GM21529 (cell line): ENCODE measurements around the gene KIRREL2.

Experiments
- ATAC-seq: cut with Tn5 transposase; IDR thresholded peaks from one replicate; pipeline ENCODE4 v1.9.1; 2021; ENCODE audit not compliant: unreplicated experiment

The KIRREL2 gene

DNA sequence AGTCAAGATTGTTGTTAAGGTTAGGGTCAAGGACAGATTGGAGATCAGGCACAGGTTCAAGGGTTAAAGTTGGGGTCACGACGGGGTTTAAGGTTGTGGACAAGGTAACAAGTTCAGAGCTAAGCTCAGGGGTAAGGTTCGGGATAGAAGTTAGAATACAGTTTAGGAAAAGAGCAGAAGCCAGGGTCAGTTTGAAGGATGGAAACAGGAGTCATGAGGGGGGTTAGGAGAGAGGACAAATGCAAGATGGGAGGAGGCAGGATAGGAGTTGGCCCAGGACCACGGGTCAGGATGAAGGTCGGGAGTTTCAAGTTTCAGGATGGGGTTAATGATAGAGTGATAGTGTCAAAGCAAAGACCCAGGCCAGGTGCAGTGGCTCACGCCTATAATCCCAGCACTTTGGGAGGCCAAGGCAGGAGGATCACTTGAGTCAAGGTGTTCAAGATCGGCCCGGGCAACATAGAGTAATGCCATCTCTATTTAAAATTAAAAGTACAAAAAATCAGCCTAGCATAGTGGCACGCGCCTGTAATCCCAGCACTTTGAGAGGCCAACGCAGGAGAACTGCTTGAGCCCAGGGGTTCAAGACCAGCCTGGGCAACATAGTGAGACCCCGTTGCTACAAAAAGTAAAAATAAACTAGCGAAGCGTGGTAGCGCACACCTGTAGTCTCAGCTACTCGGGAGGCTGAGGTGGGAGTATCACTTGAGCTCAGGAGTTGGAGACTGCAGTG, 12.1 kb upstream of the KIRREL2 start:
- no peak for ATAC-seq

GRCh38 chr19:35845215-35846037, 11.3 kb upstream of the KIRREL2 start:
- ATAC-seq, result no peak

GRCh38 chr19:35846038-35846668, 10.6 kb upstream of the KIRREL2 start:
- no peak for ATAC-seq

DNA sequence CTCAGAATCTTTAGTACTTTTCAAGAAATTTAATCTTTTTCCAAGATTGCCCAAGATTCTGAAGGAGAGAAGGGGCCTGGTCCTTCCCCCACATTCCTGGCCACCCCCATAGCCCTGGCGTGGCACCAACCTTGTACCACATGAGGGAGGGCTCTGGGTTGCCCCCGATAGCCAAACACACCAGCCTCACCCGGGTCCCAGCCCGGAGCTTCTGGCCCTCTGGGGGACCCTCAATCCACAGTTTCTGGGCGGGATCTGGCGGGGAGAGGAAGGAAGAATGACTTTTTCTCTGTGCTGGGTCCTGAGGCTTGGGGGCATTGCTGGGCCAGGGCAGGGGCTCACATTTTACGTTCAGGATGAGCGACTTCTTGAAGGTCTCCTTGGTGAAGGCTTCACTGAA, 8.8 kb upstream of the KIRREL2 start:
- ATAC-seq, result no peak

DNA sequence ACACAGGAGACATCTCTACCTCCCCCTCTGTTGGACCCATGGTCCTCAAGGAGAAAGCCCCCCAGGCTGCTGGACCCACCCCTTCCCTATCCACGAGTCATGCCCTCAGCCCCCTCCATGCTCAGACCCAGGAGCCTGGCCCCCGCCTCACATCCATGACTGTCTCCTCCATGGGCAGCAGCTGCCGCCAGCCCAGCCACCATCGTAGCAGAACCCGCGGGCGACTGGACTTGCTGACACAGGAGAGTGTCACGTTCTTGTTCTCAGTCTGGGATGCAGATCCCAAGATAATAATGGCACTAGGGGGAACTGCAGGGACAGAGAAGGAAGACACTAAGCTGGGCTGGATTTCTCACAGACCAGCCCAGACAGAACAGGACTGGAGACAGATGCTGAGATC, 8.2 kb upstream of the KIRREL2 start:
- no peak for ATAC-seq

GRCh38 chr19:35848919-35849505, 7.7 kb upstream of the KIRREL2 start:
- no peak for ATAC-seq

- ATAC-seq, result no peak
Observed at GRCh38 chr19:35851213-35852028, 5.3 kb upstream of the KIRREL2 start.

DNA sequence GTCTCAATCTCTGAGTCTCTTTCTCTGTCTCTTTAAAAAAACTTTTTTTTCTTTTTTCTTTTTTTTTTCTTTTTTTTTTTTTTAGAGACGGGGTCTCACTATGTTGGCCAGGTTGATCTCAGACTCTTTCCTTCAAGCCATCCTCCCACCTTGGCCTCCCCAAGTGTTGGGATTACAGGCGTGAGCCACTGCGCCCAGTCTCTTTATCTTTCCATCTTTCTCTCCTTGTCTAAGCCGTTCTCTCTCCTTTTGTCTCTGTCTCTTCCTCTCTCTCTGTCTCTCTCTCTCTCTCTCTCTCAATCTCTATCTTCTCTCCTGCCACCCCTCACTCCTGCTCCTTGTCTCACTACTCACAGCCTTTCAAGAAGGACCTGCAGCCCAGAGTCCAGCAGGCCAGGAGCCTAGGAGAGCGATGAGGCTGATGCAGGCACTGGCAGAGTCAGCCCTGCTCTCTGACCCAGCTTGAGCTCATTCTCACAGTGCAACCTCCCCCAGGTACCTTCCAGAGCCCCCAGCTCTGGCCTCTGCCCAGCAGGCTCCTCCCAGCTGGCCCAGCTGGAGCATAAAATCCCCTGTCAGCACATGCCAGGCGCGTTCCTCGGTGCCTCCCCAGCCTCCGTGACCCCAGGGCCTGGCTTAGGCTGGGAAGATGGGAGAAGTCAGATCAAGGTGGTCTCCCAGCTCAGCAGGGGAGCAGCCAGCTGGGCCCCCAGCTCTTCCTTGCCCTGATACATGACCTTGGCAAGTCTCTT, 4.5 kb upstream of the KIRREL2 start, which contains the start of gene NPHS1:
TSS of gene NPHS1 (minus strand) at position 476 of the 752 bp plus-strand sequence. CDS start 667 bp downstream, outside the sequence.
- no peak for ATAC-seq

DNA sequence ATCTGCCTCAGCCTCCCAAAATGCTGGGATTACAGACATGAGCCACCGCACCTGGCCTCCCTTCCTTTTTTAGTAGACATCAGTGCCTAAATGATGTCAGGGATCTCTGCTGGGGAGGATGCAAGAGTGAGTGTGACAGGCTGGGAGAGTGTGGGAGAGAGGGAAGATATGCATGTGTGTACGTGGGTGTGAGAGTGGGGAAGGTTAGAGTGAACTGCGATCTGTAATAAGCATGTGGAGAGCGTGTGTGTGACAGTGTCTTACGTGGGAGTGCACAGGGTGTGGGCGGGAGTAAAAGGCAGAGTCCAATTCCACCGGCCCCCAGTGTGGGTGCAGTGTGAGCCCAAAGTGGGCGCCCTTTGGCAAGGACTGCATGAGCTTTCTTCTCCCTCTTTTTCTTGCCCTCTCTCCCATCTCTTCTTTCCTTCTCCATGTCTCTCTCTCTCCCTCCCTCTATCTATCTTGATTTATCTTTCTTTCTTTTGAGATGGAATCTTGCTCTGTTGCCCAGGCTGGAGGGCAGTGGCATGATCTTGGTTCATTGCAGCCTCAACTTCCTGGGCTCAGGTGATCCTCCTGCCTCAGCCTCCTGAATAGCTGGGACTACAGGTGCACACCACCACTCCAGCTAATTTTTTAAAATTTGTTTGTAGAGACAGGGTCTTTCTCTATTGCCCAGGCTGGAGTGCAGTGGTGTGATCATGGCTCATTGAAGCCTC, 3.5 kb upstream of the KIRREL2 start:
- no peak for ATAC-seq

DNA sequence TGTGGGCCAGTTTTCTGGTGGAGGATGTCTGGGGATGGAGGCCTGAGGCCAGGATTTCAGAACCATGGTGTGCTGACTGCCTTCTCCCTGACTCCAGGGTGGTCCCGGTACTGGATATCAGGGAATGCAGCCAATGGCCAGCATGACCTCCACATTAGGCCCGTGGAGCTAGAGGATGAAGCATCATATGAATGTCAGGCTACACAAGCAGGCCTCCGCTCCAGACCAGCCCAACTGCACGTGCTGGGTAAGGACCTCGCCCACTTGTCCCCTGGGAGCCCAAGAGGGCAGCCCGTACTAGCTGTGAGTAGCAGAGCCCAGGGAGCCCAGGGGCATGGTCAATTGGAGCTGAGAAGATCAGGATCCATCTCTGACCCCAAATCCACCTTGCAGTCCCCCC, 1.6 kb downstream of the KIRREL2 start:
- ATAC-seq, result no peak

GRCh38 chr19:35859414-35859813, 2.7 kb downstream of the KIRREL2 start:
- ATAC-seq, result no peak

DNA sequence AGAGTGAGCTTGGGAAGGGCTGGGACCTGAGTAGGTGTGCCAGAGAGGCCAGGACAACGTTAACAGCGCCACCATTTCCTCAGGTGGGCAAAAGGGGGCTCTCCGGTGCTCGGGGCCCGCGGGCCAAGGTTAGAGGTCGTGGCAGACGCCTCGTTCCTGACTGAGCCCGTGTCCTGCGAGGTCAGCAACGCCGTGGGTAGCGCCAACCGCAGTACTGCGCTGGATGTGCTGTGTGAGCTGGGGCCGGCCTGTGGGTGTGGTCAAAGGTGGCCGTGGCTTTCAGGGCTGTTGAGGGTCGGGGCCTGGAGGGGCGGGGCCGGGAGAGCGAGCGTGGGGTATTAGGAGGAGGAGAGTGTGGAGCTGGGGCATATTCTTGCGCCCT, 3.7 kb downstream of the KIRREL2 start:
- no peak for ATAC-seq

DNA sequence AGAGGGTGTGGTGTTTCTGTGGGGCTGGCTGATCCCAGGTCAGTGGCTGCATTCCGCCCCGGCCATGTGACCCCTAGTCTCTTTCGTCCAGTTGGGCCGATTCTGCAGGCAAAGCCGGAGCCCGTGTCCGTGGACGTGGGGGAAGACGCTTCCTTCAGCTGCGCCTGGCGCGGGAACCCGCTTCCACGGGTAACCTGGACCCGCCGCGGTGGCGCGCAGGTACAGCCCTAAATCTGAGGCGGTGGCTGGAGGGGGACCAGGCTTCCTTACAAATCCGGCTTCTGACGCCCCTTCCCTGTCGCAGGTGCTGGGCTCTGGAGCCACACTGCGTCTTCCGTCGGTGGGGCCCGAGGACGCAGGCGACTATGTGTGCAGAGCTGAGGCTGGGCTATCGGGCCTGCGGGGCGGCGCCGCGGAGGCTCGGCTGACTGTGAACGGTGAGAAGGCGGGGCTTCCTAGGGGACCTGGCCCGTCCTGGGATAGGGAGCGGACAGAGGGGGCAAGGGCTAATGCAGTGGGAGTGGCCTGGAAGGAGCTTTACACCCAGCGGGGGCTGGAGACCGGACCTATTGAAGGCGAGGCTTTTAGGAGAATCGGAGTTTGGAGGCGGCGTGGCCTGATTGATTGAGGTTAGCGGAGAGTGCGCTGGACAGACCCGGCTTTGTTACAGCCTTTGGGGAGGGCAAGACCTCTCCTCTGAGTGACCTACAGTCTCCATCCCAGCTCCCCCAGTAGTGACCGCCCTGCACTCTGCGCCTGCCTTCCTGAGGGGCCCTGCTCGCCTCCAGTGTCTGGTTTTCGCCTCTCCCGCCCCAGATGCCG, 4.3 kb downstream of the KIRREL2 start:
- ATAC-seq, result no peak

DNA sequence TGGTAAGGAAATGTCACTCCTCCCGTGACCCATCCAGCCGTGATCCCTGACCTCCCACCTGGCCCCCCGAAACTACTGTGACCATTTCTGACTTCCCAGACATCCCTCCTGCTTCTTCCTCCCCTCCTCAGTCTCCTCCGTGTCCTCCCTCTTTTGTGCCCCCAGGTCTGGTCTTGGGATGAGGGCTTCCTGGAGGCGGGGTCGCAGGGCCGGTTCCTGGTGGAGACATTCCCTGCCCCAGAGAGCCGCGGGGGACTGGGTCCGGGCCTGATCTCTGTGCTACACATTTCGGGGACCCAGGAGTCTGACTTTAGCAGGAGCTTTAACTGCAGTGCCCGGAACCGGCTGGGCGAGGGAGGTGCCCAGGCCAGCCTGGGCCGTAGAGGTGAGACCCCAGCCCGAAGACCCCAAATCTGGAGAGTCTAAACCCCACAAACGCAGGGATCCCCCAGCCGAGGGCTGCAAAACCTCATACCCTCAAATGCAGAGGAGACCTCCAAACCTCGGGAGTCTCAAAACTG, 5.0 kb downstream of the KIRREL2 start:
- ATAC-seq, result no peak

- ATAC-seq, result no peak
Observed at GRCh38 chr19:35862528-35862927, 5.8 kb downstream of the KIRREL2 start.

DNA sequence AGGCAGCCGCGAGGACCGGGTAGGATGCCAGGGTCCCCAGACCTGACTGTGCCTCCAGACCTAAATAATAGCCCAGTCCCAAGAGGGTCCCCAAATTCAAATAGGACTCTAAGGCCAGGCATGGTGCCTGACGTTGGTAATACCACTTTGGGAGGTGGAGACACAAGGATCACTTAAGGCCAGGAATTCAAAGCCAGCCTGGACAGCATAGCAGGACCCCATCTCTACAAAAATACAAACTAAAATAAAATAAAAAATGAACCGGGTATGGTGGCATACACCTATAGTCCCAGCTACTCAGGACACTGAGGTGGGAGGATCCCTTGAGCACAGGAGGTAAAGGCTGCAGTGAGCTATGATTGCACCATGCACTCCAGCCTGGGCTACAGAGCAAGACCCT, 6.3 kb downstream of the KIRREL2 start:
- no peak for ATAC-seq

DNA sequence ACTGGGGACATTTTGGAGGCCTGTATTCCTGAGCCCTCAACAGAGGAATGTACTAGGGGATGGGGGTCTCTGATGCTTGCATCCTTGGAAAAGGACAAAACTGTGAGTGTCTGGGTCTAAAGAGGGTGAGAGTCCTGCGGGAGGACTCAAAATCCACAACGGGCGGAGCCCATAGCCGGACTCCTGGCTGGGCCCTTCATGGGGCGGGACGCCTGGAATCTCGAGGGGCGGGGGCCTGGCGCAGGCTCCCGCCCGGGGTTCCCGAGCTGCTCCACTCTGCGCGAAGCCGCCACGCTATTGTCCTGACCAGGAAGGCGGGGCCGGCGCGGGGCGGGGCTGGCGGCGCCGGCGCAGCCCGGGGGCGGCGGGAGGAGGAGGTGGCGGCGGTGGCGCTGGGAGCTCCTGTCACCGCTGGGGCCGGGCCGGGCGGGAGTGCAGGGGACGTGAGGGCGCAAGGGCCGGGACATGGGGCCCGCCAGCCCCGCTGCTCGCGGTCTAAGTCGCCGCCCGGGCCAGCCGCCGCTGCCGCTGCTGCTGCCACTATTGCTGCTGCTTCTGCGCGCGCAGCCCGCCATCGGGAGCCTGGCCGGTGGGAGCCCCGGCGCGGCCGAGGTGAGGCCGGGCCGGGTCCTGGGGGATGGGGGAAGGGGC, 11.6 kb downstream of the KIRREL2 start, which contains the start of gene APLP1:
TSS of gene APLP1 (plus strand) at position 403 of the 651 bp plus-strand sequence. CDS start at position 466, 63 bp downstream.
- no peak for ATAC-seq
